HepG2 (cell line): Measurements from ENCODE around the gene COX8C. TPM values are rescaled to one million over a fixed set of nuclear protein-coding genes. Genes with fewer than 3 reads are reported as not detected.
A peak's percentile ranks its signal among the peaks of the same experiment; 100 is the strongest.

Source experiments
- CREB1 ChIP-seq, 2 experiments: fragments of 450-650 bp in 1 of 2; IDR thresholded peaks; 2 replicates each; pipeline ENCODE4 v1.6.1; 2016 to 2017; ENCODE audit warnings: control low read depth in 1 of 2, mild to moderate bottlenecking in 1 of 2, missing compliant biosample characterization in 1 of 2, missing genetic modification characterization in 1 of 2
- DNMT1 ChIP-seq: sonication (generic); formaldehyde crosslinking; IDR thresholded peaks from 2 replicates; pipeline ENCODE4 v1.5.1; 2020; ENCODE audit warnings: mild to moderate bottlenecking, missing genetic modification reagents
- HDAC2 ChIP-seq: sonication (generic); formaldehyde crosslinking; IDR thresholded peaks from 2 replicates; pipeline ENCODE4 v1.4.0; 2020; ENCODE audit warnings: missing genetic modification reagents
- HMGXB4 ChIP-seq, 2 experiments: sonication (generic) in 1 of 2; formaldehyde crosslinking in 1 of 2; IDR thresholded peaks; 2 replicates each; pipeline versions ENCODE4 v1.4.0 to v1.6.1; 2018 to 2020; ENCODE audit warnings: missing genetic modification reagents in 2 of 2, borderline replicate concordance in 1 of 2, low read depth in 1 of 2, mild to moderate bottlenecking in 1 of 2, missing biosample characterization in 1 of 2
- ISX ChIP-seq: sonication (generic); formaldehyde crosslinking; conservative IDR thresholded peaks from 2 replicates; pipeline ENCODE4 v1.5.0; 2020; ENCODE audit warnings: missing genetic modification reagents
- MAFK ChIP-seq, 2 experiments: IDR thresholded peaks in 1 of 2; conservative IDR thresholded peaks in 1 of 2; 2 replicates each; pipeline ENCODE4 v1.6.1; 2011; ENCODE audit warnings: improper control_type of control experiment in 2 of 2, low read length in 2 of 2
- MXD1 ChIP-seq: sonication (generic); formaldehyde crosslinking; IDR thresholded peaks from 2 replicates; pipeline ENCODE4 v1.4.0; 2020; ENCODE audit warnings: mild to moderate bottlenecking, missing genetic modification reagents
- RBFOX2 ChIP-seq: fragments of 200-400 bp; formaldehyde crosslinking; IDR thresholded peaks from 2 replicates; pipeline ENCODE4 v1.6.1; 2017; ENCODE audit warnings: low read depth, mild to moderate bottlenecking, low read length
- RNF2 ChIP-seq: fragments of 450-650 bp; conservative IDR thresholded peaks from 2 replicates; pipeline ENCODE4 v1.6.1; 2016; ENCODE audit warnings: low read depth
- SALL2 ChIP-seq: sonication (generic); formaldehyde crosslinking; IDR thresholded peaks from 2 replicates; pipeline ENCODE4 v1.8.1; 2023; ENCODE audit warnings: mild to moderate bottlenecking, missing genetic modification reagents, inconsistent platforms
- SOX6 ChIP-seq, 2 experiments: fragments of 450-650 bp in 1 of 2; sonication (generic) in 1 of 2; formaldehyde crosslinking in 1 of 2; IDR thresholded peaks; 2 replicates each; pipeline versions ENCODE4 v1.4.0 to v1.6.1; 2017 to 2020; ENCODE audit warnings: antibody characterized with exemption in 1 of 2, mild to moderate bottlenecking in 1 of 2, missing genetic modification reagents in 1 of 2
- TARDBP ChIP-seq: sonication (generic); formaldehyde crosslinking; IDR thresholded peaks from 2 replicates; pipeline ENCODE4 v1.8.0; 2022; ENCODE audit warnings: mild to moderate bottlenecking, missing genetic modification reagents
- ZBTB2 ChIP-seq: sonication (generic); formaldehyde crosslinking; IDR thresholded peaks from 2 replicates; pipeline ENCODE4 v1.8.0; 2022; ENCODE audit warnings: low read depth, missing genetic modification reagents
- ZNF549 ChIP-seq: sonication (generic); formaldehyde crosslinking; IDR thresholded peaks from 2 replicates; pipeline ENCODE4 v1.5.0; 2020; ENCODE audit warnings: missing genetic modification reagents
- ZNF557 ChIP-seq: sonication (generic); formaldehyde crosslinking; IDR thresholded peaks from 2 replicates; pipeline ENCODE4 v1.4.0; 2020; ENCODE audit warnings: missing genetic modification reagents
- polyA plus RNA-seq, 8 experiments: library from polyadenylated mRNA; depleted of rRNA in 3 of 8; stranded (reverse) in 7 of 8; unstranded in 1 of 8; fragments of >200 nt; fragmentation: Illumina TruSeq in 4 of 8; extraction: Trizol in 4 of 8; gene quantifications; 2 replicates each; pipeline versions ENCODE4 v1.2.1 to v1.2.3, GENCODE V29; 2011 to 2016; ENCODE audit warnings: low read depth in 4 of 8, missing spikeins in 1 of 8, mixed read lengths in 1 of 8; ENCODE audit not compliant: insufficient read depth in 1 of 8
- total RNA-seq, 5 experiments: library from RNA; depleted of rRNA; stranded (reverse); fragments of >200 nt; fragmentation: Illumina TruSeq; extraction: Trizol; gene quantifications; 2 replicates each; pipeline ENCODE4 v1.2.3, GENCODE V29; 2016; ENCODE audit warnings: low read depth in 1 of 5
- TF ChIP-seq, protein P1 (sequence below): sonication (generic); formaldehyde crosslinking; IDR thresholded peaks from 2 replicates; pipeline ENCODE4 v1.4.0; 2020; ENCODE audit warnings: missing genetic modification reagents
- TF ChIP-seq, protein P2 (sequence below): sonication (generic); formaldehyde crosslinking; IDR thresholded peaks from 2 replicates; pipeline ENCODE4 v1.5.0; 2020; ENCODE audit warnings: missing genetic modification reagents

The COX8C gene
- total and polyA plus RNA-seq, 2 of the 13 experiments (the other 11 are each of a cell fraction or from before 2014, with no cell fraction given), result not detected

GRCh38 chr14:93332853-93333630 is 13.9 kb upstream of the COX8C start, which contains the start of gene BTBD7 (continued):
- TF ChIP-seq, protein P1, sequence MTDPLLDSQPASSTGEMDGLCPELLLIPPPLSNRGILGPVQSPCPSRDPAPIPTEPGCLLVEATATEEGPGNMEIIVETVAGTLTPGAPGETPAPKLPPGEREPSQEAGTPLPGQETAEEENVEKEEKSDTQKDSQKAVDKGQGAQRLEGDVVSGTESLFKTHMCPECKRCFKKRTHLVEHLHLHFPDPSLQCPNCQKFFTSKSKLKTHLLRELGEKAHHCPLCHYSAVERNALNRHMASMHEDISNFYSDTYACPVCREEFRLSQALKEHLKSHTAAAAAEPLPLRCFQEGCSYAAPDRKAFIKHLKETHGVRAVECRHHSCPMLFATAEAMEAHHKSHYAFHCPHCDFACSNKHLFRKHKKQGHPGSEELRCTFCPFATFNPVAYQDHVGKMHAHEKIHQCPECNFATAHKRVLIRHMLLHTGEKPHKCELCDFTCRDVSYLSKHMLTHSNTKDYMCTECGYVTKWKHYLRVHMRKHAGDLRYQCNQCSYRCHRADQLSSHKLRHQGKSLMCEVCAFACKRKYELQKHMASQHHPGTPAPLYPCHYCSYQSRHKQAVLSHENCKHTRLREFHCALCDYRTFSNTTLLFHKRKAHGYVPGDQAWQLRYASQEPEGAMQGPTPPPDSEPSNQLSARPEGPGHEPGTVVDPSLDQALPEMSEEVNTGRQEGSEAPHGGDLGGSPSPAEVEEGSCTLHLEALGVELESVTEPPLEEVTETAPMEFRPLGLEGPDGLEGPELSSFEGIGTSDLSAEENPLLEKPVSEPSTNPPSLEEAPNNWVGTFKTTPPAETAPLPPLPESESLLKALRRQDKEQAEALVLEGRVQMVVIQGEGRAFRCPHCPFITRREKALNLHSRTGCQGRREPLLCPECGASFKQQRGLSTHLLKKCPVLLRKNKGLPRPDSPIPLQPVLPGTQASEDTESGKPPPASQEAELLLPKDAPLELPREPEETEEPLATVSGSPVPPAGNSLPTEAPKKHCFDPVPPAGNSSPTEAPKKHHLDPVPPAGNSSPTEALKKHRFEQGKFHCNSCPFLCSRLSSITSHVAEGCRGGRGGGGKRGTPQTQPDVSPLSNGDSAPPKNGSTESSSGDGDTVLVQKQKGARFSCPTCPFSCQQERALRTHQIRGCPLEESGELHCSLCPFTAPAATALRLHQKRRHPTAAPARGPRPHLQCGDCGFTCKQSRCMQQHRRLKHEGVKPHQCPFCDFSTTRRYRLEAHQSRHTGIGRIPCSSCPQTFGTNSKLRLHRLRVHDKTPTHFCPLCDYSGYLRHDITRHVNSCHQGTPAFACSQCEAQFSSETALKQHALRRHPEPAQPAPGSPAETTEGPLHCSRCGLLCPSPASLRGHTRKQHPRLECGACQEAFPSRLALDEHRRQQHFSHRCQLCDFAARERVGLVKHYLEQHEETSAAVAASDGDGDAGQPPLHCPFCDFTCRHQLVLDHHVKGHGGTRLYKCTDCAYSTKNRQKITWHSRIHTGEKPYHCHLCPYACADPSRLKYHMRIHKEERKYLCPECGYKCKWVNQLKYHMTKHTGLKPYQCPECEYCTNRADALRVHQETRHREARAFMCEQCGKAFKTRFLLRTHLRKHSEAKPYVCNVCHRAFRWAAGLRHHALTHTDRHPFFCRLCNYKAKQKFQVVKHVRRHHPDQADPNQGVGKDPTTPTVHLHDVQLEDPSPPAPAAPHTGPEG, result peak; percentile 88
- peak; percentile 75 for TF ChIP-seq TARDBP (CRISPR knock-in tag)
- TF ChIP-seq SOX6 (IDR thresholded peaks at IDR 0.05), result no peak
- peak; percentile 46; the same call in 1 of the 2 replicates for TF ChIP-seq SOX6 (CRISPR knock-in tag; IDR thresholded peaks at IDR 0.05)
- TF ChIP-seq MAFK (conservative IDR thresholded peaks at IDR 0.05 in 1 of 2, IDR thresholded peaks at IDR 0.05 in 1 of 2; ENCODE audit: low read length in 2 of 2), result 0 out of 4 replicates have a peak, but pooled peaks of 1 of the 2 experiments have one; percentile 0
- peak; percentile 72 for TF ChIP-seq ZBTB2 (CRISPR knock-in tag)
- 0 out of 2 replicates have a peak, but pooled peaks have one; percentile 33 for TF ChIP-seq ZNF549 (CRISPR knock-in tag)
- TF ChIP-seq MXD1, result peak; percentile 61; the same call in 1 of the 2 replicates
- TF ChIP-seq HDAC2 (CRISPR knock-in tag), result peak; percentile 70; the same call in 1 of the 2 replicates
- TF ChIP-seq HMGXB4 (CRISPR knock-in tag; IDR thresholded peaks at IDR 0.05; ENCODE audit: borderline replicate concordance in 1 of 2, low read depth in 1 of 2), result peak in 1 of 2 experiments; percentile 48; a peak in 1 of 4 replicates
- peak; percentile 77; the same call in 1 of the 2 replicates for TF ChIP-seq ISX
- TF ChIP-seq RBFOX2, result peak; percentile 90
- TF ChIP-seq, protein P2, sequence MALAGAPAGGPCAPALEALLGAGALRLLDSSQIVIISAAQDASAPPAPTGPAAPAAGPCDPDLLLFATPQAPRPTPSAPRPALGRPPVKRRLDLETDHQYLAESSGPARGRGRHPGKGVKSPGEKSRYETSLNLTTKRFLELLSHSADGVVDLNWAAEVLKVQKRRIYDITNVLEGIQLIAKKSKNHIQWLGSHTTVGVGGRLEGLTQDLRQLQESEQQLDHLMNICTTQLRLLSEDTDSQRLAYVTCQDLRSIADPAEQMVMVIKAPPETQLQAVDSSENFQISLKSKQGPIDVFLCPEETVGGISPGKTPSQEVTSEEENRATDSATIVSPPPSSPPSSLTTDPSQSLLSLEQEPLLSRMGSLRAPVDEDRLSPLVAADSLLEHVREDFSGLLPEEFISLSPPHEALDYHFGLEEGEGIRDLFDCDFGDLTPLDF (CRISPR knock-in tag), result peak; percentile 77
- no peak for TF ChIP-seq DNMT1 (CRISPR knock-in tag)
- TF ChIP-seq RNF2, result peak; percentile 80
- TF ChIP-seq SALL2 (CRISPR knock-in tag), result peak; percentile 93
- TF ChIP-seq ZNF557 (CRISPR knock-in tag), result no peak
- TF ChIP-seq CREB1 (IDR thresholded peaks at IDR 0.05), result peak; percentile 93
- TF ChIP-seq CREB1 (CRISPR knock-in tag; IDR thresholded peaks at IDR 0.05), result 0 out of 2 replicates have a peak, but pooled peaks have one; percentile 46
